Measurements from ENCODE around the gene ARID3A. TPM values are rescaled to one million over a fixed set of nuclear protein-coding genes. Genes with fewer than 3 reads are reported as not detected.

Gene ARID3A
- total and polyA plus RNA-seq, 2 donors (not counting 3 experiments of a cell fraction or from before 2014, with no cell fraction given): 5.4 to 13.2 TPM

DNA sequence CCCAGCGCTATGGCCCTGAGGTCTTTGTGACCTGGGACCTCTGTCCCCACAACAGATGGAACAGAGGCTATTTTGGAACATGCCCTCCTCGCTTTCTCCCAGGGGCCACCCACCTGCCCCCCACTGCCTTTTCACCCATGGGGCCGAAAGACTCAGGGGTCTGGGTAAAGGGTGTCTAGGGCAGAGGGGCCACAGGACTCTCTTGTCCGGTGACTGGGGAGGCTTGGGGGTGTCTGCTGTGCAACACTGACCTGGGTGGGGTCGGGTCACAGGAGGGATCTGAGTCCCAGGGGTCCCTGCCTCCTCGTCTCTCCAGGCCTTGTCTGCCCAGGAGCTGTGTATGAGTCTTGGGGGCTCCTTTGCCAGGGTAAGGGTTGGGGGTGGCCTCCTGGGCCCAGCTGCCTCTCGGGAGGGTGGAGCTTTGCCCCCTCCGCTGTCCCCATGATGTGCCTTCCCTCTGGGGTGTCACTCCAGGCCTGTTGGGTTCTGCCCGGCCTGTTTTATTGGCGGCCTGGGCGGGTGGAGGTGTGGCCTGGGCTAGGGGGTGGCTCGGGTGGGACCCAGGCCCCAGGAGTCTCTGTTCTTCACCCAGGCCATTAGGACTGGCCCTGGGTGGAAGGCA is 2.1 kb downstream of the ARID3A start:
- POLR2A ChIA-PET: no interaction called here
- dilution Hi-C loops (cut with MboI; ENCODE audit: extremely low pct_ligation_motif_present, low sequenced_read_pairs): no loop called here
- H3K36me3 ChIP-seq (ENCODE audit: control insufficient read depth in 2 of 2, extremely low read depth in 1 of 2, insufficient read depth in 2 of 2, low read length in 2 of 2): no peaks in the 10 kb centered on the region
- no peaks in the 10 kb centered on the region for H3K27me3 ChIP-seq (ENCODE audit: control insufficient read depth in 2 of 2, insufficient read depth in 2 of 2, low read length in 2 of 2)
- no peaks in the 10 kb centered on the region for H3K79me2 ChIP-seq (ENCODE audit: control insufficient read depth, insufficient read depth, low read length)
- peaks cover 4% of the 10 kb centered on the region for H3K4me1 ChIP-seq (ENCODE audit: control insufficient read depth, extremely low read depth, insufficient read depth, low read length)
- CTCF ChIA-PET: no interaction called here
- H3K9me3 ChIP-seq (replicated peaks; ENCODE audit: control insufficient read depth, insufficient read depth, low read length): no peaks in the 10 kb centered on the region
- DNase-seq (ENCODE audit: low read depth, low spot score) (no peak), FAIRE-seq (no peak)
- no TSS peak for BruUV-seq (replicated peaks)
- H3K9ac ChIP-seq (replicated peaks; ENCODE audit: extremely low read depth, insufficient read depth, low read length): no peak overlapping the region
- TF ChIP-seq MAX (IDR thresholded peaks at IDR 0.05; ENCODE audit: insufficient read depth, insufficient read length): no peak
- no peak for TF ChIP-seq POLR2AphosphoS5 (IDR thresholded peaks at IDR 0.05; ENCODE audit: insufficient read depth, low read depth, low read length)
- no peak for TF ChIP-seq FOS (IDR thresholded peaks at IDR 0.05; ENCODE audit: borderline replicate concordance, insufficient read depth, low read length)
- H3K9me1 ChIP-seq (replicated peaks; ENCODE audit: control insufficient read depth, extremely low read depth, insufficient read depth, low read length): no peaks in the 10 kb centered on the region
- no peaks in the 10 kb centered on the region for H4K20me1 ChIP-seq (replicated peaks; ENCODE audit: control insufficient read depth, extremely low read depth, insufficient read depth, low read length)
- H3K4me2 ChIP-seq (ENCODE audit: insufficient read depth, low read length): no peak overlapping the region
- H3K27ac ChIP-seq (ENCODE audit: insufficient read depth, low read depth, low read length): no peak overlapping the region
- no peak overlapping the region for H3K4me3 ChIP-seq (replicated peaks in 1 of 3; ENCODE audit: insufficient read depth in 1 of 3, low read depth in 1 of 3, low read length in 3 of 3)
- no peak overlapping the region for H2AFZ ChIP-seq (ENCODE audit: low read depth, low read length)
- intact Hi-C loops (cut with micrococcal nuclease): no loop called here

- H3K9me3 ChIP-seq (replicated peaks; ENCODE audit: control insufficient read depth, insufficient read depth, low read length): no peaks in the 10 kb centered on the region
- no TSS peak for BruUV-seq (replicated peaks)
- TF ChIP-seq MAX (IDR thresholded peaks at IDR 0.05; ENCODE audit: insufficient read depth, insufficient read length): no peak
- no peak for TF ChIP-seq MYC (IDR thresholded peaks at IDR 0.05; ENCODE audit: low read depth, low read length)
- no peak for TF ChIP-seq GATA2 (IDR thresholded peaks at IDR 0.05; ENCODE audit: insufficient read depth, insufficient read length, low read depth, low read length)
- no peak for TF ChIP-seq POLR2A (IDR thresholded peaks at IDR 0.05; ENCODE audit: low read depth, low read length)
- no peak for TF ChIP-seq POLR2AphosphoS5 (IDR thresholded peaks at IDR 0.05; ENCODE audit: insufficient read depth, low read depth, low read length)
- TF ChIP-seq, protein P1, sequence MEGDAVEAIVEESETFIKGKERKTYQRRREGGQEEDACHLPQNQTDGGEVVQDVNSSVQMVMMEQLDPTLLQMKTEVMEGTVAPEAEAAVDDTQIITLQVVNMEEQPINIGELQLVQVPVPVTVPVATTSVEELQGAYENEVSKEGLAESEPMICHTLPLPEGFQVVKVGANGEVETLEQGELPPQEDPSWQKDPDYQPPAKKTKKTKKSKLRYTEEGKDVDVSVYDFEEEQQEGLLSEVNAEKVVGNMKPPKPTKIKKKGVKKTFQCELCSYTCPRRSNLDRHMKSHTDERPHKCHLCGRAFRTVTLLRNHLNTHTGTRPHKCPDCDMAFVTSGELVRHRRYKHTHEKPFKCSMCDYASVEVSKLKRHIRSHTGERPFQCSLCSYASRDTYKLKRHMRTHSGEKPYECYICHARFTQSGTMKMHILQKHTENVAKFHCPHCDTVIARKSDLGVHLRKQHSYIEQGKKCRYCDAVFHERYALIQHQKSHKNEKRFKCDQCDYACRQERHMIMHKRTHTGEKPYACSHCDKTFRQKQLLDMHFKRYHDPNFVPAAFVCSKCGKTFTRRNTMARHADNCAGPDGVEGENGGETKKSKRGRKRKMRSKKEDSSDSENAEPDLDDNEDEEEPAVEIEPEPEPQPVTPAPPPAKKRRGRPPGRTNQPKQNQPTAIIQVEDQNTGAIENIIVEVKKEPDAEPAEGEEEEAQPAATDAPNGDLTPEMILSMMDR (IDR thresholded peaks at IDR 0.05; ENCODE audit: extremely low read depth in 1 of 2, insufficient read depth in 1 of 2, low read depth in 1 of 2, low read length in 2 of 2): no peak
- TF ChIP-seq EZH2 (IDR thresholded peaks at IDR 0.05; ENCODE audit: borderline replicate concordance, low read depth, low read length, severe bottlenecking): no peak
- no peak for TF ChIP-seq FOS (IDR thresholded peaks at IDR 0.05; ENCODE audit: borderline replicate concordance, insufficient read depth, low read length)
Observed at GRCh38 chr19:928471-929202, 2.8 kb downstream of the ARID3A start.

More at GRCh38 chr19:928471-929202, 2.8 kb downstream of the ARID3A start:
- FAIRE-seq (no peak), DNase-seq (ENCODE audit: low read depth, low spot score) (no peak)
- intact Hi-C loops (cut with micrococcal nuclease): no loop called here
- ChIA-PET CTCF (no interaction called here), POLR2A (no interaction called here)
- peaks cover 10% of the 10 kb centered on the region for H3K4me1 ChIP-seq (ENCODE audit: control insufficient read depth, extremely low read depth, insufficient read depth, low read length)
- no peaks in the 10 kb centered on the region for H3K9me1 ChIP-seq (replicated peaks; ENCODE audit: control insufficient read depth, extremely low read depth, insufficient read depth, low read length)
- H3K4me3 ChIP-seq (replicated peaks in 1 of 3; ENCODE audit: insufficient read depth in 1 of 3, low read depth in 1 of 3, low read length in 3 of 3): no peak overlapping the region
- no peaks in the 10 kb centered on the region for H4K20me1 ChIP-seq (replicated peaks; ENCODE audit: control insufficient read depth, extremely low read depth, insufficient read depth, low read length)
- H3K36me3 ChIP-seq (ENCODE audit: control insufficient read depth in 2 of 2, extremely low read depth in 1 of 2, insufficient read depth in 2 of 2, low read length in 2 of 2): no peaks in the 10 kb centered on the region
- no peak overlapping the region for H2AFZ ChIP-seq (ENCODE audit: low read depth, low read length)
- no peaks in the 10 kb centered on the region for H3K79me2 ChIP-seq (ENCODE audit: control insufficient read depth, insufficient read depth, low read length)
- no peak overlapping the region for H3K27ac ChIP-seq (ENCODE audit: insufficient read depth, low read depth, low read length)
- H3K9ac ChIP-seq (replicated peaks; ENCODE audit: extremely low read depth, insufficient read depth, low read length): no peak overlapping the region
- dilution Hi-C loops (cut with MboI; ENCODE audit: extremely low pct_ligation_motif_present, low sequenced_read_pairs): no loop called here
- no peaks in the 10 kb centered on the region for H3K27me3 ChIP-seq (ENCODE audit: control insufficient read depth in 2 of 2, insufficient read depth in 2 of 2, low read length in 2 of 2)
- no peak overlapping the region for H3K4me2 ChIP-seq (ENCODE audit: insufficient read depth, low read length)
